GM18498 (cell line): Measurements from ENCODE around the gene STATH.
"Not testable (repeated sequence)": the region's sequence is repeated elsewhere in the genome, so short reads cannot be mapped to it uniquely, and the experiment has no call there.

Experiments used
- ATAC-seq: cut with Tn5 transposase; IDR thresholded peaks from one replicate; pipeline ENCODE4 v1.9.1; 2021; ENCODE audit warnings: mild to moderate bottlenecking, moderate library complexity; ENCODE audit not compliant: unreplicated experiment

The STATH gene, protein sequence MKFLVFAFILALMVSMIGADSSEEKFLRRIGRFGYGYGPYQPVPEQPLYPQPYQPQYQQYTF

DNA sequence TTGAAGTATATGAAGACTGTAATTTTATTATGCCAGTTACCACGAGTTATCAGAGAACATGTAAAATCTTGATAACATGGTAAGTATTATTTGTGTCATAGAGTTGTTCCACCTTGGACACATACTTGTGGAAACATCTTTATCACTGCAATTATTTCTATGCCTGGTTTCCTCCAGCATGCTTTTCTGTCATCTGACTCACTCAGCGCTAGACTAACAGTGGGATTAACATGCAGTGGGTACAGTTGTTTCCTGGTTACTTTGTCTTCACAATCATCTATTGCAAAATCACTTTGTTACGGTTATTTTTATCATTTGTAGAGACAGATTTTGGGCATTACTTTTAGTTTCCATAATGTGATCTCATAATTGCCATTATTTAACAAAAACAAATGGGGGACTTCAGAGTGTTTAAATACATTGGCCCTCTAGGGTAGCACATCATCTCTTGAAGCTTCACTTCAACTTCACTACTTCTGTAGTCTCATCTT is at the start of gene STATH:
Gene STATH, plus strand, starts transcription at position 441 of the 491 bp plus-strand sequence. CDS start 2,472 bp downstream, outside the sequence.
- no peak for ATAC-seq

DNA sequence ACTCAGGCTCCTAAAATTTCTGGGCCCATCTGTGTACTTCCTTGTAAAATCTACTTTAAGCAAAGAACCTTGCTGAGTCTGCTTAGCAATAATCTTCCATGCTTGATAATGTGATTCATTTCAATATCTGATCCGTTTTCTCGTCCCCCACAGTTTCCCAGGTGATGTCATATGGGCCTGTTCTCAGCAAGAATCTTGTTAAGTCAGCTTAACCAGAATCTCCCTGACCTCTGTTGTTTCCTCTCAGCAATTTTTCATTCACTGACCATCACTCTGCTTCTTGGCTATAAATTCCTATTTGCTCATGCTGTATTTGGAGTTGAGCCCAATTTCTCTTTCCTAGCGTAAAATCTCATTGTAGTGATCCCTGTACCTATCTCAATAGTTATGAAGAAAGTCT is 44.2 kb upstream of the STATH start:
- no peak for ATAC-seq

DNA sequence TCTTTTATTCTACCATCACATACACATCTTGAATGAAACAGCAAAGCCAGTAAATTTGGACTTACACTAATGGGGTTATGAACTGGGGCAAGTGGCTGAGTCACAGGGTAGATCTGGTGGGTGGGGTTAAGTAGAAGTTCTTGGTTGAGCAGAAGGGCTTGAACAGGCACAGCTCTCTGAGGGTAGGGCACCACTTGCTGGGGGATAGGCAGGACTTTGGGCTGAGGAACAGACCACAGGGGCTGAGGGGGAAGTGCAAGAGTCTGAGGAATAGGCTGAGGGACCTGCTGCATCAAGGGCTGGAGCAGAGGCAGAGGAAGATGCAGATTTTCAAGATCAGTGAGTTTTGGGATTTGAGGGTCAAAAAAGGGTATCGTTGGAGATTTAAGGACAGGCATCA is 38.6 kb upstream of the STATH start:
- no peak for ATAC-seq

DNA sequence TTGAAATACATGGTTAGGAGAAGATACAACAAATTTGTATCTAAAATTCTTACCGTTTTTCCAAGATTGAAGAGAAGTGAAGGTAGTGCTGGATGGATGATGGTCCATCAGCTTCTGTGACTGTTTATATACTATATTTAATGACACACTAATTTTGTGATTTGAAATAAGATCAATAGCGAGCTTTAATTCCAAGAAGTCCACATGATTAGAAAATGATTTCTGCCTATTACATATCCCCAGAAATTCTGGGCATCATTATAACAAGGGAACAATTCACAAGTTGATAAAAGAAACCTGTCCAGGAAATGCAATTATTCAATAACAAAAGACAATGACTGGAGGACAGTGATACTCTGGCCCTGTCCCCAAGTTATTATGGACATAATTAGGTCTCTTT is 30.1 kb upstream of the STATH start, which contains the start of gene CSN2:
Gene CSN2, minus strand, starts transcription at position 101 of the 400 bp plus-strand sequence. CDS start 4,733 bp downstream, outside the sequence.
- ATAC-seq, result no peak

DNA sequence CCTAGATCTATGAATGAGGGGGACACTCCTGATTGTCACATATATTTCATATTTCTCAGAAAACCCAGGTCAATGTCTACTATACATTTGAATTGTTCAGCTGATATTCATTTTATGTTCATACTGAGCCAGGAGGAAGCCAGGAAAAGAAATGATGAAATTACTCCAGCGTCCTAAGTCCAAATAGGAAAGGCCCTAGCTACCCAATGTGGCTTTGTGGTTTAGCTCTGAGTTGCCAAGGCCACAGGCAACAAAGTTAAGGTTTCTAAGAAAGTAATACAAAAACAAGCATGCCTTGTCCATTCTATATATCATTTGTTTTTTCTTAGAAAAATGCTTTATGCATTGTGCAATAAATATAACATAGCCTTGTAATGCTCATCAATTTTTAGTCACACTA is 25.7 kb upstream of the STATH start:
- ATAC-seq, result no peak

DNA sequence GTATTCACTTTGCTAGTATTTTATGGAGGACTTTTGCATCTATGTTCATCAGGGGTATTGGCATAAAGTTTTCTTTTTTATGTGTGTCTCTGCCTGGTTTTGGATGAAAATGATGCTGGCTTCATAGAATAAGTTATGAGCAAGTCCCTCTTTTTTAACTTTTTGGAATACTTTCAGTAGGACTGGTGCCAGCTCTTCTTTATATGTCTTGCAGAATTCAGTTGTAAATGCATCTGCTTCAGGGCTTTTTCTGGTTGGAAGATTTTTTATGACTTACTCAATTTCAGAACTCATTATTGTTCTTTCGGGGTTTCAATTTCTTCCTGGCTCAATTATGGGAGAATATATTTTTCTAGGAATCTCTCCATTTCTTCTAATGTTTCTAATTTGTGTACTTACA is 21.1 kb upstream of the STATH start:
- ATAC-seq, result no peak

DNA sequence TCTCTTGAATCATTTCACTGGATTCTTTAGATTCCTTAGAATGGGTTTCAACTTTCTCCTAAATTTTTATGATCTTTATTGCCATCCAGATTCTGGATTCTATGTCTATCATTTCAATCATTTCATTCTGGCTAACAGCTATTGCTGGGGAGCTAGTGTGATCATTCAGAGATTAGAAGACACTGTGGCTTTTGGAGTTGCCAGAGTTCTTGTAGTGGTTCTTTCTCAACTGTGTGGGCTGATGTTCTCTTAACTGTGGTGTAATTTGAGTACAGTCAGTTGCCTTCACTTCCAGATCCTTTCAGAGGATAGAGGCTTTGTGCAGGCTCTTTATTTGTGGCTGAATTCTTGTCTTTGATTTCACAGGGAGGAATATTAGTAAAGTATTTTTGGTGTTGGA is 18.2 kb upstream of the STATH start:
- ATAC-seq, result no peak

DNA sequence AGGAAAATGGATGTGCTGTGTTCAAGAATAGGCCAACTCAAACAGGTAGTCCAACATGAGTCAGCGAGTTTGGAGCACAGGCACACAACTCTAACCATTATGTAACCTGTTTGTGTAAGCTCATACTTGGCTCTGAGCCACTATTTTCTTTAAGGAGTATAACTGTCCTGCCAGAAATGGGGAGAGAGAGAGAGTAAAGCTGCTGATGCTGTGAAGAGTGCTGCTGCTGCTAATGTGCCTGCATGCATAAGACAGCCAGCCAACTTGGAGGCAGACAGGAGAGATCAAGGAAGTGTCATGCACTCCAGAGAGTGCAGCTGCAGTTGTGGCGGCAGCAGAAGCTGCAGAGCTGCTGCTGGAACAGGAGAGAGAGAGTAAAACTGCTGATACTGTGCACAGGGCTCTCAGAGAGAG is 11.7 kb upstream of the STATH start:
- no peak for ATAC-seq

DNA sequence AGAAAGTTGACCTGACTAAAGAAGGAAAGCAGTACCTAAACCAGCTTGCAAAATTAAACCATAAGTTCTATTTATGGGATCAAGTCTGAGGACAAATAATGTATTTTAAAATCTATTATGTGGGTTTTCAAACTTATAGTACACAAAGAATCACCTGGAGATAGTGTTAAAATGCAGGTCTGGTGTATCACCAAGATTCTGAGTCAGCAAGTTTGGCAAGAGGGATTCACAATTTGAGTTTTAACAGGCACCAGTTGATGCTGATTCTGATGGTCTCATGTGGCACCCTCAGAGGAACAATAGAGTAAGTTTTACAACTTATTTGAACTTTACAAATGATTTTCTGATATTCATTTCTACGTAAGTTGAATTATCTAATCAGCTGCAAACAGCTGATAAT is 9.1 kb upstream of the STATH start:
- ATAC-seq, result no peak

DNA sequence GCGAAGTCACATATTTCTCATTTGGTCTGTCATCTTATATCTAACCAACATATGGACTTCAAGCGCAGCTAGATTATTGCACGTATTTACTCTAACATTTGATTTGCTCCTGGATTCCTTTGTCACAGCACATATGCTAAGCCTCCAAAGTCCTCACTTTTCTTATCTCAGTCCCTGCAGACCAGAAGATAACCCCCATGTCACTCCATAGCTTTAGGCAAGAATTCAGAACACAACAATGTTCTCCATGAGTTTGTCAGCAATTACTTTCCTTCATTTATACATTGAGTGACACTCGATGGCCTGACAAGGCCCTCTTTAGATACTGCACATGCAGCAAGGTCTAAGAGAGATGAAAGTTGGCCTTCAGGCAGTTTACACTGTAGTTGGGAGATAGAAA is 4.8 kb upstream of the STATH start:
- no peak for ATAC-seq

DNA sequence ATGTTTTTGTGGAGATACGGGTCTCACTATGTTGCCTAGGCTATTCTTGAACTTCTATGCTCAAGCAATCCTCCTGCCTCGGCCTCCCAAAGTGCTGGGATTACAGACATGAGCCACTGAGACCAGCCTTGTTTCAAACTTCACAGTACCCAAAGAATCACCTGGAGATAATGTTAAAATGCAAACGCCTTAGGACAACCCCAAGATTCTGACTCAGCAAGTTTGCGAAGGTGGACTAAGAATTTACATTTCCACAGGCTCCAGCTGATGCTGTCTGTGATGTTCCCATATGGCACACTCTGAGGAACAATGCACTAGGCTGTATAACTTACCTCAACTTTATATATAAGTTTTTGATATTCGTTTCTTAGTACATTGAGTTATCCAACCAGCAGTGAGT is 984 bp upstream of the STATH start:
- ATAC-seq, result no peak

DNA sequence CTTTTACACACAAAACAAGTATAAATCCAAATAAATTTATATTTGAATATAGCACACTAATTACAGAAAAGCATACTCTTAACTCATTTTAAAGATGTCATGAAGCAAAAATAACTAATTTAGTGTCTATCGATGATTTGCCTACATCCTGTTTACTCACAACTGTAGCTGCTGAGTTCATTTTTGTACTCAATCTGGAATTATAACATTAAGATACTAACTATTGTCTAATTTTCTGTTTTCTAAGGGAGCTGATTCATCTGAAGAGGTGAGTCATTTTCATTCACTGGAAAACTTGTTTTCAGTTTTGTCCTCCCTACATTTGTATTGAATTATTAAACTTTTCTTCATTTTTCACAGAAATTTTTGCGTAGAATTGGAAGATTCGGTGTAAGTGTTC is 3.7 kb downstream of the STATH start:
- ATAC-seq, result no peak

DNA sequence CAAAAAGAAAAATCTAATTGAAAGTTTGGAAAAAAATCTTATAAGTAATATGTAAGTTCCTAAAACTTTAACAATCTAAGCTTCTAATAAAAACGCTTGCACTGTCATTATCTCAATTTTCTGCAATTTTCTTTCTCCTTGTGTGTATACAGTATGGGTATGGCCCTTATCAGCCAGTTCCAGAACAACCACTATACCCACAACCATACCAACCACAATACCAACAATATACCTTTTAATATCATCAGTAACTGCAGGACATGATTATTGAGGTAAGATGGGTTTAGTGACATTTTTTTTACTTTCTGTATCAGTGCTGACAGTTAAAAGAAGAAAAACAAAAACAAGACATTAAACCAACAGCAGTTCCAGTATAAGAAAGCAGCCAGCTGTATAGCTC is 4.9 kb downstream of the STATH start:
- no peak for ATAC-seq

DNA sequence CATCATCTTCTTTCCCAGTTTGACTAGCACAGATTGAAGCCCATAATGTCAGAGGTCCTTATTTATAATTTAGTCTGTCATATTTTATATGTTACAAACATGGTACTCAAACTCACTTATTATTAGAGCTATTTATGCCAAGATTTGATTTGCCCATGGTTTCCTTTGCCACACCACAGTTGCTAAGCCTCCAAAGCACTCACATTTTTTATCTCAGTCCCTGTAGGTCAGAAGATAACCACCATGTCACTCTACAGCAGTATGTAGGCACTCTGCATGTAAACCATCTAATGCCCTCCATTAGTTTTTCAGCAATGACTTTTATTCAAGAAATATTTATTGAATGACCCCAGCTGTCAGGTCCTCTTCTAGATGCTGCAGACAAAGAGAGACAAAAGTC is 6.7 kb downstream of the STATH start:
- no peak for ATAC-seq

DNA sequence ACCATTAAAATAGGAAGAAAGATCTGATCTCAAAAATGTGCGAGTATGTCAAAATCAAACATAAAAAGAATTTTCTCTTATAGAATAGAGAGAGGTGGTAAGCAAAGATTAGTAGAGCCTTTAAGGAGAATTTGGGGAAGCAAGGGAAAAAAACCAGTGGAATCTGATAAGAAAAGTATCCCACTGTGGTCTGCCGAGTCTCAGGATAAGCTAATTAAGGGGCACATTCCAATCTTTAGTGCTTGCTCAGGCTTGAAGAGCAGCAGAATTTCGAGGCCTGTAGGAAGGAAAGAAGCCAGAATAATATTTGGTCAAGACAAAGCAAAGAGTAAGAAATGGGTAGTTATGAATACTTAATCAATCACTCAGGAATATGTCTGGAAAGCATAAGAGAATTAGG is 13.0 kb downstream of the STATH start:
- ATAC-seq, result no peak

DNA sequence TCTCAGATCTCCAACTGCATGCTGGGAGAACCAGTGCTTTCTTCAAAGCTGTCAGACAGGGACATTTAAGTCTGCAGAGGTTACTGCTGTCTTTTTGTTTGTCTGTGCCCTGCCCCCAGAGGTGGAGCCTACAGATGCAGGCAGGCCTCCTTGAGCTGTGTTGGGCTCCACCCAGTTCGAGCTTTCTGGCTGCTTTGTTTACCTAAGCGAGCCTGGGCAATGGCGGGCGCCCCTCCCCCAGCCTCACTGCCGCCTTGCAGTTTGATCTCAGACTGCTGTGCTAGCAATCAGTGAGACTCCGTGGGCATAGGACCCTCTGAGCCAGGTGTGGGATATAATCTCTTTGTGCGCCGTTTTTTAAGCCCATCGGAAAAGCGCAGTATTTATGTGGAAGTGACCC is 23.2 kb downstream of the STATH start:
- ATAC-seq, result not testable (repeated sequence)

DNA sequence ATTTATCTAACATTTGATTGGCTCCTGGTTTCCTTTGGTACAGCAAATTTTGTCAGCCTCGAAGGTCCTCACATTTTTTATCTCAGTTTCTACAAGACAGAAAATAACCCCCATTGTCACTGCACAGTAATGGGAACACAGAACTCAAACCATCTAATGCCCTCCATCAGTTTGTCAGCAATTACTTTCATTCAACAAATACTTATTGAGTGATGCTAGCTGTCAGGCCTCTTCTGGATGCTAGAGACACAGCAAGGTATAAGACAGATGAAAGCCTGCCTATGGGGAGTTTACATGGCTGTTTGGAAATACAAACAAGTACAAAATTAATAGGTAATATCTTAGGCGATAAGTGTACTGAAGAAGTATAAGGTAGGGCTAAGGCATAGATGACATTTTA is 27.5 kb downstream of the STATH start:
- ATAC-seq, result no peak

DNA sequence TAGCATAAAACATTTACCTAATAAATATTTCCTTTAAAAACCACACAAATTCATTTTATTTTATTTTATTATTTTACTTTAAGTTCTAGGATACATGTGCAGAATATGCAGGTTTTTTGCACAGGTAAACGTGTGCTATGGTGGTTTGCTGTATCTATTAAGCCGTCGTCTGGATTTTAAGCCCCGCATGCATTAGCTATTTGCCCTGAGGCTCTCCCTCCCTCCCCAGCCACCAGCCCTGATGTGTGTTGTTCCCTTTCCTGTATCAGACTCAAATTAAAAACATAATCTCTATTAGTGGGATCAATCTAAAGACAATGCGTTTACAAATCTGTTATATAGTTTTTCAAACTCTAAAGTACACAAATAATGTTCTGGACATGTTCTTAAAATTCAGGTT is 31.2 kb downstream of the STATH start:
- no peak for ATAC-seq

DNA sequence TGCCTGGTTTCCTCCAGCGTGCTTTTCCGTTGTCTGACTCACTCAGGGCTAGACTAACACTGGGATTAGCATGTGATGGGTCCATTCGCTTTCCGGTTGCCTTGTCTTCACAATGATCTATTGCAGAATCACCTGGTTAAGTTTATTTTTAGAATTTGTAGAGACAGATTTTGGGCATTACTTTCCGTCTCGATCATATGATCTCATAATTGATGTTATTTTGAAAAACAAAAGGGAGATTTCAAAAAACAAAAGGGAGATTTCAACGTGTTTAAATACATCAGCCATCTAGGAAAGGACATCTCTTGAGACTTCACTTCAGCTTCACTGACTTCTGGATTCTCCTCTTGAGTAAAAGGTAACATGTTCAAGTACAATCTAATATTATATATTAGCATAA is 32.4 kb downstream of the STATH start, which contains the start of gene HTN3:
Gene HTN3, plus strand, starts transcription at position 301 of the 400 bp plus-strand sequence. CDS start 2,282 bp downstream, outside the sequence.
- ATAC-seq, result not testable (repeated sequence)

DNA sequence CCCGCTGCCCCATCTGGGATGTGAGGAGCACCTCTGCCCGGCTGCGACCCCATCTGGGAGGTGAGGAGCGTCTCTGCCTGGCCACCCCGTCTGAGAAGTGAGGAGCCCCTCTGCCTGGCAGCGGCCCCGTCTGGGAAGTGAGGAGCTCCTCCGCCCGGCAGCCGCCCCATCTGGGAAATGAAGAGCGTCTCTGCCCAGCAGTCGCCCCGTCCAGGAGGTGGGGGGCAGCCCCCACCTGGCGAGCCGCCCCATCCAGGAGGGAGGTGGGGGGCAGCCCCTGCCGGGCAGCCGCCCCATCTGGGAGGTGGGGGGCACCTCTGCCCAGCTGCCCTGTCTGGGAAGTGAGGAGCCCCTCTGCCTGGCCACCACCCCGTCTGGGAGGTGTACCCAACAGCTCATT is 41.8 kb downstream of the STATH start:
- ATAC-seq, result not testable (repeated sequence)

DNA sequence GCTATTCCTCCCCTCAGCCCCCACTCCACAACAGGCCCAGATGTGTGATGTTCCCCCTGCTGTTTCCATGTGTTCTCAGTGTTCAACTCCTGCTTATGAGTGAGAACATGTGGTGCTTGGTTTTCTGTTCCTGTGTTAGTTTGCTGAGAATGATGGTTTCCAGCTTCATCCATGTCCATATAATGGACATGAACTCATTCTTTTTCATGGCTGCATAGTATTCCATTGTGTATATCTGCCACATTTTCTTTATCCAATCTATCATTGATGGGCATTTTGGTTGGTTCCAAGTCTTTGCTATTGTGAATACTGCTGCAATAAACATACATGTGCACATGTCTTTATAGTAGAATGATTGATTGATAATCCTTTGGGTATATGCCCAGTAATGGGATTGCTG is 44.2 kb downstream of the STATH start:
- ATAC-seq, result not testable (repeated sequence)

DNA sequence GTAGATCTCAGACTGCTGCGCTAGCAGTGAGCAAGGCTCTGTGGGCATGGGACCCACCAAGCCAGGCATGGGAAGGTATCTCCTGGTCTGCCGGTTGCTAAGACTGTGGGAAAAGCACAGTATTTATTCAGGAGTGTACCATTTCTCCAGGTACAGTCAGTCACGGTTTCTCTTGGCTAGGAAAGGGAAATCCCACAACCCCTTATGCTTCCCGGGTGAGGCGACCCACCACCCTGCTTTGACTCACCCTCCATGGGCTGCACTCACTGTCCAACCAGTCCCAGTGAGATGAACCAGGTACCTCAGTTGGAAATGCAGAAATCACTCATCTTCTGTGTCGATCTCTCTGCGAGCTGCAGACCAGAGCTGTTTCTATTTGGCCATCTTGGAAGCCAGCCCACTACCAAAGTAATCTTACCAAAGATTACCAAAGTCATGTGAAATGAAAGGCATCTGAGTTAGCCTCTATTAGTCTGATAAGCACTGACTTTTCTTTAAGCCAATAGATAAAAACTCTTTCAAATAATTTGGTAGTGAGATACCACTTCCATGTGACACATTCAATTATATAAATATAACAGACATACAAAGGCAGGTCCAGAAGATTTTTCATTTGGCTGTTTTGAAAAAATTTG is 46.0 kb downstream of the STATH start:
- ATAC-seq, result no peak

DNA sequence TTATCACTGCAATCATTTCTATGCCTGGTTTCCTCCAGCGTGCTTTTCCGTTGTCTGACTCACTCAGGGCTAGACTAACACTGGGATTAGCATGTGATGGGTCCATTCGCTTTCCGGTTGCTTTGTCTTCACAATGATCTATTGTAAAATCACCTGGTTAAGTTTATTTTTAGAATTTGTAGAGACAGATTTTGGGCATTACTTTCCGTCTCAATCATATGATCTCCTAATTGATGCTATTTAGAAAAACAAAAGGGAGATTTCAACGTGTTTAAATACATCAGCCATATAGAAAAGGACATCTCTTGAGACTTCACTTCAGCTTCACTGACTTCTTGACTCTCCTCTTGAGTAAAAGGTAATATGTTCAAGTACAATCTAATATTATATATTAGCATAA is 54.4 kb downstream of the STATH start, which contains the start of gene HTN1:
Gene HTN1, plus strand, starts transcription at position 301 of the 400 bp plus-strand sequence. CDS start 2,639 bp downstream, outside the sequence.
- ATAC-seq, result not testable (repeated sequence)
